HG02840 (cell line): ENCODE results near the gene ST6GAL1.
"Not testable (repeated sequence)": the region's sequence is repeated elsewhere in the genome, so short reads cannot be mapped to it uniquely, and the experiment has no call there.

Source experiments
- ATAC-seq: cut with Tn5 transposase; IDR thresholded peaks from one replicate; pipeline ENCODE4 v1.9.1; 2021; ENCODE audit warnings: mild to moderate bottlenecking, moderate library complexity, moderate number of reproducible peaks; ENCODE audit not compliant: unreplicated experiment, low FRiP score

ST6GAL1 gene, protein sequence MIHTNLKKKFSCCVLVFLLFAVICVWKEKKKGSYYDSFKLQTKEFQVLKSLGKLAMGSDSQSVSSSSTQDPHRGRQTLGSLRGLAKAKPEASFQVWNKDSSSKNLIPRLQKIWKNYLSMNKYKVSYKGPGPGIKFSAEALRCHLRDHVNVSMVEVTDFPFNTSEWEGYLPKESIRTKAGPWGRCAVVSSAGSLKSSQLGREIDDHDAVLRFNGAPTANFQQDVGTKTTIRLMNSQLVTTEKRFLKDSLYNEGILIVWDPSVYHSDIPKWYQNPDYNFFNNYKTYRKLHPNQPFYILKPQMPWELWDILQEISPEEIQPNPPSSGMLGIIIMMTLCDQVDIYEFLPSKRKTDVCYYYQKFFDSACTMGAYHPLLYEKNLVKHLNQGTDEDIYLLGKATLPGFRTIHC

DNA sequence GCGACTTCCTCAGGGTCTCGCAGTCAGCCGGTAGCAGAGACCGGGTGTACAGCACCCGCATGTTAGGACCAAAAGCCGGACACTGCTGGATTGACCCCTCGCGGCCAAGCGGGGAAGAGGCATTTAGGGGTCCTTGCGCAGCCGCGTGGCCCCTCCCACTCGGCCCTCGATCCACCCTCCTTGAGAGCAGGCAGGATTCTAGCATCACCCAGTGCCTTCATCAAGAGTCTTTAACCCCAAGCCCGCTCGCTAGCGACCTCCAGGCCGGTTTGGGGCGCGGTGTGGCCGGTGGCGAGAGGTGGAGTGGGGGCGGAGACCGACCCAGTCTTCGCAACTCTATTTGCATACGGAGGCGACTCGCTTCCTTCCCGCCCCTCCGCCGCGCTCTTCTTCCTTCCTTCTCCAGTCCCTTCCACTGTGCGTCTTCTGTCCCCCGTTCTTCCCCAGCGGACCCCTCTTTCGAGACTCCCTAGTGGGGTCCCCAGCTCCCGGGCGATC is at the start of gene ST6GAL1:
Gene ST6GAL1 (plus strand): TSS at position 384 of the 498 bp plus-strand sequence. CDS start 112,178 bp downstream, outside the sequence.
- peak; percentile 49 for ATAC-seq

DNA sequence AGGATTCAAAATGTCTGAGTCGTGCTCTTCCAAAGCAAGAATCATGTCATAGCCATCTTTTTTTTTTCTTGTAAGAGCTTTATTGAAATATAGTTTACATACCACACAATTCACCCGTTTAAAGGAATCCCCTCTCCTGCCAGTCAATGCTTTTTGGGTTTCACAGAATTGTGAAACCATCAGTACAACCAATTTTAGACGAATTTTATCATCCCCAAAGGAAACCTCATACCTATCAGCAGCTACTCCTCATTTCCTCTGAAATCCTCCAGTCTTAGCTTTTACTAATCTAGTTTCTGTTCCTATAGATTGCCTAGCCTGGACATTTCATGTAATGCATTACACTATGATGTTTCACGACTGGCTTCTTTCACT is 48.2 kb upstream of the ST6GAL1 start:
- ATAC-seq, result no peak

DNA sequence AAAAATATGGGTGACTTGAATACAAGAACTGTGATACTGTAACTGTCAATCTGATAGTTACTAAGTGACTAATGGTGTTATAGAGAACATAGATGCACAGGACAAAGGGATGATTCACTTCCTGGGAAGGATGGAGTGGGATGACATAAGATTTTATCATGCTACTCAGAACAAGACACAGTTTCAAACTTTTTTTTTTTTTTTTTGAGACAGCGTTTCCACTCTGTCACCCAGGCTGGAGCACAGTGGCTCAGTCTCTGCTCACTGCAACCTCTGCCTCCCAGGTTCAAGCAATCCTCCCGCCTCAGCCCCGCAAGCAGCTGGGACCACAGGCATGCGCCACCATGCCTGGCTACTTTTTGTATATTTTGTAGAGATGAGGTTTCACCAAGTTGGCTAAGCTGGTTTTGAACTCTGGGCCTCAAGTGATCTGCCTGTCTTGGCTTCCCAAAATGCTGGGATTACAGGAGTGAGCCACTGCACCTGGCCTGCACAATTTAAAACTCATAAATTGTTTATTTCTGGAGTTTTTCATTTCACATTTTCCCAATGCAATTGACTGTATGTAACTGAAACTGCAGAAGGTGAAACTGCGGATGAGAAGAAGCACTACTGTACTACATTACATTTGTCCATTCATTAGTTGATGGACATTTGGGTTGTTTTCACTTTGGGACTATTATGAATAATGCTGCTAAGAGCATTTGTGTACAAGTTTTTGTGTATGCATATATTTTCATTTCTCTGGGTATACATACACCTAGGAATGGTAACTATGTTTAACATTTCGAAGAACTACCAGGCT is 47.2 kb upstream of the ST6GAL1 start:
- ATAC-seq, result no peak

DNA sequence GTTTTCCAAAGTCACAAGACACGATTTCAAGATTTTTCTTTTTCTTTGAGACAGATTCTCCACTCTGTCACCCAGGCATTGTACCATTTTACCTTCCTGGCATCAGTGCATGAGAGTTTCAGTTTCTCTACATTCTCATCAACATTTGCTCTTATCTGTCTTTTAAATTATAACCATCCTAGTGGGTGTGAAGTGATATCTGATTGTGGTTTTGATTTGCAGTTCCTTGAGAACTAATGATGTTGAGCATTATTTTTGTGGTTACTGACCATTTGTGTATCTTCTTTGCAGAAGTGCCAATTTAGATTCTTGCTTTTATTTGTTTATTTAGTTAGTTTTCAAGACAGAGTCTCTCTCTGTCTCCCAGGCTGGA is 46.7 kb upstream of the ST6GAL1 start:
- ATAC-seq, result no peak

DNA sequence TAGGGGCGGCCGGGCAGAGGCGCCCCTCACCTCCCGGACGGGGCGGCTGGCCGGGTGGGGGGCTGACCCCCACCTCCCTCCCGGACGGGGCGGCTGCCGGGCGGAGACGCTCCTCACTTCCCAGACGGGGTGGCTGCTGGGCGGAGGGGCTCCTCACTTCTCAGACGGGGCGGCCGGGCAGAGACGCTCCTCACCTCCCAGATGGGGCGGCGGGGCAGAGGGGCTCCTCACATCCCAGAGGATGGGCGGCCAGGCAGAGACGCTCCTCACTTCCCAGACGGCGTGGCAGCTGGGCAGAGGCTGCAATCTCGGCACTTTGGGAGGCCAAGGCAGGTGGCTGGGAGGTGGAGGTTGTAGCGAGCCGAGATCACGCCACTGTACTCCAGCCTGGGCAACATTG is 45.5 kb upstream of the ST6GAL1 start:
- ATAC-seq, result not testable (repeated sequence)

DNA sequence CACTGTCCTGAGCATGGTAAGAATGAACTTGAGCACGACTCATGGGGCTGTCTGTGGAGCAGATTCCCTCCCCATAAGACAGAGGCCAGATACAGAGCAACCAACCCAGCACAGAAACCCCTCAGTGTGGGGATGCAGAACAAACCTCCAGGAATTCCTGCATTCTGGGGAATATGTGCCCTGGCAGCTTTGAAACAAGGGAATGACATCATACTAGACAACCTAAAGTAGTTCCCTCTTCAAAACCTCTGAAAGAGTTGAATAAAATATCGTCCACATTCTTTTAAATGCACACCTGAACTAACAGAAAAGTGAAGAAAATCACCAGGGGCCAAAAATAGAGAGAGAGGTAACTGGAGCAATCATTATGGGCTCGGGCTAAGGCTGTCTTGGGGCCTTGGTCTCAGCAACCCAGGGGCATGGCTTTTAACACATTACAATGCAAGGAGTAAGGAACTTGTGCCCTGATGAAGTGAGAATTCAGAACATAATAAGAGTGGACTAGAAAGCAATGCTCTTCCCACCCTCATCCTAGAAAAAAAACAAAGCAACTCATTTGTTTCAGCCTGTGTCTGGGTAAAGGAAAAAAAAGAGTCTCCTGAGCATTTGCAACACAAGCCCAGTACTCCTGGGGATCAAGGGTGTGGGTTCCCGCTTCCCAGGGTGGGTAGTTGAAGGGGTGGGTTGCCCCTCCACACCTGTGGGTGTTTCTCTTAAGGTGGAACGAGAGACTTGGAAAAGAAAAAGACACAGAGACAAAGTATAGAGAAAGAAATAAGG is 43.9 kb upstream of the ST6GAL1 start:
- no peak for ATAC-seq

DNA sequence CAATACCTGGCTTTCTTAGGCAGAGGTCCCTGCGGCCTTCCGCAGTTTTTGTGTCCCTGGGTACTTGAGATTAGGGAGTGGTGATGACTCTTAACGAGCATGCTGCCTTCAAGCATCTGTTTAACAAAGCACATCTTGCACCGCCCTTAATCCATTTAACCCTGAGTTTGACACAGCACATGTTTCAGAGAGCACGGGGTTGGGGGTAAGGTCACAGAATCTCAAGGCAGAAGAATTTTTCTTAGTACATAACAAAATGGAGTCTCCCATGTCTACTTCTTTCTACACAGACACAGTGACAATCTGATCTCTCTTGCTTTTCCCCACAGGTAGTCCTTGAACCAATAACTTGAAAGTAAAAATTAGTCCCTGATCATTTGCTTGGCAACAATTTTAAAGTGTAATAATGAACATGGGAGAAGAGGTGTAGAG is 42.8 kb upstream of the ST6GAL1 start:
- ATAC-seq, result not testable (repeated sequence)

DNA sequence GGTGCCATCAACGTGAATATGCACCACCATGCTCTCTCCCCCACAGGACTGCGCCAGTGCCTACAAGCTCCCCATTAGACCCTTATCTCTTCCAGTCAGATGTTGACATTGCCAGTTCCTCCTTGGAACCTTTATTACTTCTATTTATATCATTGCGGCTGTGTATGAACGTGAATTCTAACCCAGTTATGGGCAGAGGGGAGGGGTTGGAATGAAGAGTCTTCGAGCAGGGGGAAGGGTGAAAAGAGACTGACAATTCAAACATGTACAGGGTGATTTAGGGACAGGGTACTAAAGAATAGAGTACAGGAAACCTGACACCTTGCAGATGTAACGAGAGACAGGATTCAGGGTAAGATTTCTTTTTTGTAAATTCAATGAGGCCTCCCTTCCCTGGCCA is 41.8 kb upstream of the ST6GAL1 start:
- no peak for ATAC-seq

DNA sequence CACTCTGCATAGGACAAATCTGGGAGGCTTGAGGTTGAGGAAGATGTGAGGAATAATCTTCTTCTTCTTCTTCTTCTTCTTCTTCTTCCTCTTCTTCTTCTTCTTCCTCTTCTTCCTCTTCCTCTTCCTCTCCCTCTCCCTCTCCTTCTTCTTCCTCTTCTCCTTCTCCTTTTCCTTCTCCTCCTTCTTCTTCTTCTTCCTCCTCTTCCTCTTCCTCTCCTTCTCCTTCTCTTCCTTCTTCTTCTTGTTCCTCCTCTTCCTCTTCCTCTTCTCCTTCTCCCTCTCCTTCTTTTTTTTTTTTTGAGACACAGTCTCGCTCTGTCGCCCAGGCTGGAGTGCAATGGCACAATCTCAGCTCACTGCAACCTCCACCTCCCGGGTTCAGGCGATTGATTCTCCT is 40.6 kb upstream of the ST6GAL1 start:
- not testable (repeated sequence) for ATAC-seq

DNA sequence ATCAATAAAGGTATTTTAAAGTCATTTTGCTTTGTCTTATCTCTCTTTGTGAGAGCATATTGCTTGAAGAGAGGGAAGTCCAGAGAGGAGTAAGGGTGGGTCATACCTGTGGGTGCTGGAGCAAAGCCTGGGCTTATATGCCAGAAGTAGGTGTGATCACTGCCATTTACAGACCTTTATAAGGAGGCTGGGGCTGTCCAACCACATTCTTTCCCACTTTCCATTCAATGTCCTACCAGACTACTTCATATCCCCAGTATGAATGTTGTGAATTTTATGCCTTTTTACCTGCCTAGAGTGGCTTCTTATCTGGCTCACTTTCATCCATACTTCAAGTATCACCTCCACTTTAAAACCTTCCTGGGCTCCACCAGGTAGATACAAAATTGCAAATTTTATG is 39.4 kb upstream of the ST6GAL1 start:
- no peak for ATAC-seq

DNA sequence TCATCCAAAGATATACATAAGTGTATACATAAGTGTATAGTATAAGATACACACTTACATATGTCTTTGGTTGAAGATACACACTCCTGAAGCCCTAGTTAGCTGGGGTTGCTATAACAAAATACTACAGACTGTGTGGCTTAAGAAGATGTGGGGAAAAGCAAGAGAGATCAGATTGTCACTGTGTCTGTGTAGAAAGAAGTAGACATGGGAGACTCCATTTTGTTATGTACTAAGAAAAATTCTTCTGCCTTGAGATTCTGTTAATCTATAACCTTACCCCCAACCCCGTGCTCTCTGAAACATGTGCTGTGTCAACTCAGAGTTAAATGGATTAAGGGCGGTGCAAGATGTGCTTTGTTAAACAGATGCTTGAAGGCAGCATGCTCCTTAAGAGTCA is 37.3 kb upstream of the ST6GAL1 start:
- not testable (repeated sequence) for ATAC-seq

DNA sequence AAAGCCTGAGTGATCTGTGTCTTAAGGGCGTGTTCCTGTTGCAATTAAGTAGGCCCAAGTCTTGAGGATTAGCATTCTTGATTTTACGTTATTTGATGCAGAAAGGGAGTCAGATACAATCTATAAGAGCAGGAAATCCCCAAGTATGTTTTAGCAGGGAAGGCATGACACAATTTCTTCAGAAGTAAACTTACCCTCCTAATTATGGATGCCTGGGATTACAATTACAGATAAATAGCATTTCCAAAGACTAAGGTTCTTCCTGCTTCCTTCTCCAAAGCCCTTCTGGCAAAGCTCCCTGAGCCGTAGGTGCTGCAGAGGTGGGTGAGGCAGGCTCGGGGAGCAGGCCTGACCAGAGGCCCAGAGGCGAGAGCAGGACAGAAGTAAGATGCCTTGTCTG is 34.9 kb upstream of the ST6GAL1 start:
- ATAC-seq, result no peak

DNA sequence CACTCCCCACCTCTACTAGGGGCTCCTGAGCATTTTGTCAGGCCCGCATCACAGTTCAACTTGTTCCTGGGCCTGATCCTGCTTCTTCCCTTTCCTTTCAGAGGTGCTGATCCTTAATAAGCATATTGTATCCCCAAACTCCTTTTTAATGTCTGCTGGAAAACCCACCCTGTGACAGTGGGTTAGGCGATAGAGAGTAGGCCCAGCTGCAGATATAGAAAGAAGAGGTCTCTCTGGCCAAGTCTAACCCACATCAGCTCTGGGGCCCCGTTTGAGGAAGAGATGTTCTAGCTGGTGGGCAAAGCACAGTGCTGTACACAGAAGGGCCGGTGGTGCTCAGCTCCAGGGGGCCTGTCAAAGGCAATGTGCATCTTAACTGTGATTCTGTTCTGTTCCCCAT is 34.3 kb upstream of the ST6GAL1 start:
- ATAC-seq, result no peak

DNA sequence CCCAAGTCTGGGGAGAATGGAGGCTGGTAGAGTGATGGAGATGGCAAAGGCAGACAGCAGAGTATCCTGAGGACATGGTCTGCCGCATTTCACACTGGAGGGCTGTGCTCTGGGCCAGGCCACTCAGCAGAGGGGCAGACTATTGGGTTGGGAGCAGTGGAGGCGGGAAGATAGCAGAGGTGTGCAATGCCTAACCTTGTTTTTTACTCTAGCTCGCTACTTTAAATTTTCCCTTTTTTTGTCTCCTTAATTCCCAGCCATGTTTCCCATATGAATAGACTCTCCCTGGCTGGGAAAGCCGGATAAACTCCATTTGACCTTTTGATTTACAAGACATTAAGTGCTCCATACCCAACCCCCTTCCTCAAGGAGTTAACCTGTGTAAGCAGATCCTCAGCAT is 33.5 kb upstream of the ST6GAL1 start:
- ATAC-seq, result no peak

DNA sequence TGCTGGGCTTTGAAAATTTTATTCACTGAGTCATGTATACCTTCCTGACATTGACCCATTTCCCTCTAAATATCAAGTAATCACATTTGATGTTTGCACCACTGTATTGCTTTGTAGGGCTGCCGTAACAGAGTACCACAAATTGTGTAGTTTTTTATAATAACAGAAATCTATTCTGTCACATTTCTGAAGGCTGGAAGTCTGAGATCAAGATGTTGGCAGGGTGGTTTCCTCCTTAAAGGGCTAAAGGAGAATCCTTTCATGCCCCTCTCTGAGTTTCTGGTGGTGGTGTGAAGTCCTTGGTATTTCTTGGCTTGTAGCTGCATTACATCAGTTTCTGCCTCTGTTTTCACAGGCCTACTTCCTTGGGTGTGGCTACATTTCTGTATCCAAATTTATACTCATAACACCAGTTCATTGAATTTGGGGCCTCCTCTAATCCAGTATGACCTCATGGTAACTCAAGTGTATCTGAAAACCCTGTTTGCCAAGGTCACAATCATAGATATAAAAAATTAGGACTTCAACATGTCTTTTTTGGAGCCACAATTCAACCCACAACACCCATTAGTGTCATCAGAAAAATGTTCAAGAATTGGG is 29.1 kb upstream of the ST6GAL1 start:
- no peak for ATAC-seq

DNA sequence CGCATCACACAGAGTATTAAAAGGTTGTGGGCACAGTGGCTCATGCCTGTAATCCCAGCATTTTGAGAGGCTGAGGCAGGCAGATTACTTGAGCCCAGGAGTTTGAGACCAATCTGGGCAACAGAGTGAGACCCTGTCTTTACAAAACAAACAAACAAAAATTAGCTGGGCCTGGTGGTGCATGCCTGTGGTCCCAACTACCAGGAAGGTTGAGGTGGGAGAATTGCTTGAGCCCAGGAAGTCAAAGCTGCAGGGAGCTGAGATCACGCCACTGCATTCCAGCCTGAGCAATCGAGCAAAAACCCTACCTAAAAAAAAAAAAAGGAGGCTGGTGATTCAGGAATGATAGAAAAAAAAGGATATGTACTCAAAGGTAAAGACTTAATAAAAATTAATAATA is 28.2 kb upstream of the ST6GAL1 start:
- no peak for ATAC-seq

DNA sequence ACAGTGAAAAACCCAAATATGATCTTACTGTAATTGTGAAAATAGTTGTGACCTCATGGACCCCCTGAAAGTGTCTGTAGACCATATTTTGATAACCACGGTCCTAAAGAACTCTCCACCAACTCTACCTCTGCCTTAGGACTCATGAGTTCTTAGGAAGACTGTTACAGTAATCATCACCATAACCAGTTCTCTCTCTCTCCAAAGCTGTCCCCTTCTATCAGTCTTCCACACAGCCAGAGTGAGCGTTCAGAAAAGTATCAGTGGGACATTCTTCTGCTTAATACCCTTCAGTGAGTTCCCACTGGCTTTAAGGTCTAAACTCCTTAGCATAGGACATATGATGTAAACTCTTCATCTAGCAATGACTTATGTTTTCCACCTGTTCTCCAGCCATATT is 27.6 kb upstream of the ST6GAL1 start:
- no peak for ATAC-seq

DNA sequence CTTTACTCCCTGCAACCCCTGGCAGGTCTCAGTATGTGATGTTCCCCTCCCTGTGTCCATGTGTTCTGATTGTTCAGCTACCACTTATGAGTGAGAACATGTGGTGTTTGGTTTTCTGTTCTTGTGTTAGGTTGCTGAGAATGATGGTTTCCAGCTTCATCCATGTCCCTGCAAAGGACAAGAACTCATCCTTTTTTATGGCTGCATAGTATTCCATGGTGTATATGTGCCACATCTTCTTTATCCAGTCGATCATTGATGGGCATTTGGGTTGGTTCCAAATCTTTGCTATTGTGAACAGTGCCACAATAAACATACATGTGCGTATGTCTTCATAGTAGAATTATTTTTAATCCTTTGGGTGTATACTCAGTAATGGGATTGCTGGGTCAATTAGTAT is 26.6 kb upstream of the ST6GAL1 start:
- not testable (repeated sequence) for ATAC-seq

DNA sequence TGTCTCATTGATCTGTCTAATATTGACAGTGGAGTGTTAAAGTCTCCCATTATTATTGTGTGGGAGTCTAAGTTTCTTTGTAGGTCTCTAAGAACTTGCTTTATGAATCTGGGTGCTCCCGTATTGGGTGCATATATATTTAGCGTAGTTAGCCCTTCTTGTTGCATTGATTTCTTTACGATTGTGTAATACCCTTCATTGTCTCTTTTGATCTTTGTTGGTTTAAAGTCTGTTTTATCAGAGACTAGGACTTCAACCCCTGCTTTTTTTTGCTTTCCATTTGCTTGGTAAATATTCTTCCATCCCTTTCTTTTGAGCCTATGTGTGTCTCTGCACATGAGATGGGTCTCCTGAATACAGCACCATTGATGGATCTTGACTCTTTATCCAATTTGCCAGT is 23.3 kb upstream of the ST6GAL1 start:
- not testable (repeated sequence) for ATAC-seq

DNA sequence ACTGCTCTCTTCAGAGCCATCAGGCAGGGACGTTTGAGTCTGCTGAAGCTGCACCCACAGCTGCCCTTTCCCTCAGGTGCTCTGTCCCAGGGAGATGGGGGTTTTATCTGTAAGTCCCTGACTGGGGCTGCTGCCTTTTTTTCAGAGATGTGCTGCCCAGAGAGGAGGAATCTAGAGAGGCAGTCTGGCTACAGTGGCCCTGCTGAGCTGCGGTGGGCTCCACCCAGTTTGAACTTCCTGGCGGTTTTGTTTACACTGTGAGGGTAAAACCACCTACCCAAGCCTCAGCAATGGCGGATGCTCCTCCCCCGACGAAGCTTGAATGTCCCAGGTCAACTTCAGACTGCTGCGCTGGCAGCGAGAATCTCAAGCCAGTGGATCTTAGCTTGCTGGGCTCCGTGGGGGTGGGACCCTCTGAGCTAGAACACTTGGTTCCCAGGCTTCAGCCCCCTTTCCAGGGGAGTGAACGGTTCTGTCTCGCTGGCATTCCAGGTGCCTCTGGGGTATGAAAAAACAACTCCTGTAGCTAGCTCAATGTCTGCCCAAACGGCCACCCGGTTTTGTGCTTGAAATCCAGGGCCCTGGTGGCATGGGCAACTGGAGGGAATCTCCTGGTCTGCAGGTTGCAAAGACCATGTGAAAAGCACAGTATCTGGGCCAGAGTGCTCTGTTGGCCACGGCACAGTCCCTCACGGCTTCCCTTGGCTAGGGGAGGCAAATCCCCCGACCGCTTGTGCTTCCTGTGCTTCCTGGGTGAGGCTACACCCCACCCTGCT is 21.1 kb upstream of the ST6GAL1 start:
- no peak for ATAC-seq
